Neuronal stem cell (in vitro differentiated cells): ENCODE data around the gene EFHD1.

Experiments
- DNase-seq: peaks from one replicate; pipeline ENCODE4 v3.0.0-alpha.2; 2013; ENCODE audit warnings: low spot score
- H2AFZ ChIP-seq: one replicate; pipeline ENCODE4 v1.6.1; 2013; ENCODE audit warnings: mild to moderate bottlenecking, low read length, inconsistent platforms
- H2AK5ac ChIP-seq: 2 replicates; pipeline ENCODE4 v1.6.1; 2013; ENCODE audit warnings: low read depth, mild to moderate bottlenecking, inconsistent platforms, low read length, moderate library complexity, mixed read lengths
- H2BK120ac ChIP-seq: 2 replicates; pipeline ENCODE4 v1.6.1; 2013; ENCODE audit warnings: low read depth, mild to moderate bottlenecking, inconsistent platforms, low read length, moderate library complexity, mixed read lengths
- H2BK12ac ChIP-seq: one replicate; pipeline ENCODE4 v1.6.1; 2013; ENCODE audit warnings: low read length, inconsistent platforms
- H2BK15ac ChIP-seq: 2 replicates; pipeline ENCODE4 v1.6.1; 2013; ENCODE audit warnings: mild to moderate bottlenecking, low read length, inconsistent platforms, mixed read lengths
- H2BK5ac ChIP-seq: one replicate; pipeline ENCODE4 v1.6.1; 2013; ENCODE audit warnings: inconsistent platforms, mild to moderate bottlenecking, low read length, moderate library complexity
- H3K14ac ChIP-seq: one replicate; pipeline ENCODE4 v1.6.1; 2013; ENCODE audit warnings: low read length, inconsistent platforms
- H3K18ac ChIP-seq: 2 replicates; pipeline ENCODE4 v1.6.1; 2013; ENCODE audit warnings: low read length, inconsistent platforms
- H3K23ac ChIP-seq: 2 replicates; pipeline ENCODE4 v1.6.1; 2013; ENCODE audit warnings: low read depth, mild to moderate bottlenecking, mixed read lengths, low read length, inconsistent platforms; ENCODE audit not compliant: poor library complexity
- H3K27ac ChIP-seq: replicated peaks from 3 replicates; pipeline ENCODE4 v1.5.1; 2013; ENCODE audit warnings: low read length, inconsistent platforms
- H3K27me3 ChIP-seq, 3 experiments: 2 replicates each; pipeline ENCODE4 v1.6.1; 2013; ENCODE audit warnings: low read length in 3 of 3, mild to moderate bottlenecking in 2 of 3, inconsistent platforms in 1 of 3, low read depth in 1 of 3, mixed read lengths in 1 of 3, moderate library complexity in 1 of 3; ENCODE audit not compliant: control insufficient read depth in 3 of 3, insufficient read depth in 3 of 3
- H3K36me3 ChIP-seq, 2 donors: replicated peaks in 1 of 2; 2 replicates each; pipeline ENCODE4 v1.6.1; 2013; ENCODE audit warnings: low read length in 2 of 2; ENCODE audit not compliant: control insufficient read depth in 2 of 2, insufficient read depth in 2 of 2
- H3K4ac ChIP-seq: 2 replicates; pipeline ENCODE4 v1.6.1; 2013; ENCODE audit warnings: inconsistent platforms, mild to moderate bottlenecking, low read length, moderate library complexity
- H3K4me1 ChIP-seq, 2 donors: 1 replicate in 1 of 2; 2 replicates in 1 of 2; pipeline ENCODE4 v1.6.1; 2013; ENCODE audit warnings: low read length in 2 of 2, low read depth in 1 of 2; ENCODE audit not compliant: control insufficient read depth in 2 of 2, insufficient read depth in 1 of 2
- H3K4me2 ChIP-seq: one replicate; pipeline ENCODE4 v1.6.1; 2013; ENCODE audit warnings: mild to moderate bottlenecking, low read length, inconsistent platforms; ENCODE audit not compliant: insufficient read depth, poor library complexity, severe bottlenecking
- H3K4me3 ChIP-seq, 2 donors: 2 replicates each; pipeline ENCODE4 v1.5.1; 2013; ENCODE audit warnings: low read length in 2 of 2, mild to moderate bottlenecking in 2 of 2, inconsistent platforms in 1 of 2, moderate library complexity in 1 of 2
- H3K79me1 ChIP-seq: one replicate; pipeline ENCODE4 v1.6.1; 2013; ENCODE audit warnings: low read depth, mild to moderate bottlenecking, inconsistent platforms, low read length, moderate library complexity
- H3K9ac ChIP-seq: one replicate; pipeline ENCODE4 v1.6.1; 2013; ENCODE audit warnings: mild to moderate bottlenecking, low read depth, low read length, inconsistent platforms; ENCODE audit not compliant: poor library complexity
- H3K9me3 ChIP-seq, 2 donors: replicated peaks in 1 of 2; 2 replicates each; pipeline versions ENCODE3 to v1.6.1; 2013; ENCODE audit warnings: low read length in 2 of 2, mild to moderate bottlenecking in 2 of 2, inconsistent platforms in 1 of 2, low read depth in 1 of 2, mixed read lengths in 1 of 2, moderate library complexity in 1 of 2; ENCODE audit not compliant: control insufficient read depth in 2 of 2, insufficient read depth in 1 of 2
- H4K8ac ChIP-seq: one replicate; pipeline ENCODE4 v1.6.1; 2013; ENCODE audit warnings: low read depth, mild to moderate bottlenecking, inconsistent platforms, low read length, moderate library complexity
- H4K91ac ChIP-seq: one replicate; pipeline ENCODE4 v1.6.1; 2013; ENCODE audit warnings: low read length, low read depth, mild to moderate bottlenecking, inconsistent platforms; ENCODE audit not compliant: poor library complexity
- WGBS, 2 donors: extraction: QIAGEN DNeasy Blood & Tissue Kit; methylation state at CpG; one replicate each; pipeline ENCODE4 v1.1.7; 2013; ENCODE audit warnings: missing lambda C conversion rate in 2 of 2, mixed read lengths in 1 of 2; ENCODE audit not compliant: insufficient read length in 2 of 2, insufficient replicate concordance in 1 of 2; ENCODE audit errors: extremely low coverage in 2 of 2; 5-methylcytosine and 5-hydroxymethylcytosine counted together

The EFHD1 gene

DNA sequence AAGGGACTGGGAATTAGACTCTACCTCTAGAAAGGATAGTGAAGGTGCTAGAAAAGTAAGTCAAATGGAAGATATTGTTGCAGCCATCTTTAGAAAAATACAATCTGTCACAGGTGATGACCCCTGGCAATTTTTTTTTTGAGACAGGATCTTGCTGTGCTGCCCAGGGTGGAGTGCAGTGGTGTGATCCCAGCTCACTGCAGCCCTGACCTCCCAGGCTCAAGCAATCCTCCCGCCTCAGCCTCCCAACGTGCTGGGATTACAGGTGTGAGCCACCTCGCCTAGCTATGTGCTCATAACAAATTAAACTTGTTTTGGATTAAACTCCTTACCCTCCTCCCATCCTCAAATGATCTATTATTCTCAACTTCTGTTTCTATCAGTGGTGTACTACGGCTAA lies 59.9 kb downstream of the EFHD1 start:
- no peak overlapping the region for H3K14ac ChIP-seq
- no peak overlapping the region for H3K18ac ChIP-seq
- no peak overlapping the region for H4K8ac ChIP-seq
- no peak for DNase-seq
- no peak overlapping the region for H2AK5ac ChIP-seq
- no peak overlapping the region for H2BK15ac ChIP-seq
- no peak overlapping the region for H2BK5ac ChIP-seq
- no peak overlapping the region for H3K4me3 ChIP-seq
- no peak overlapping the region for H4K91ac ChIP-seq
- H3K9ac ChIP-seq: no peak overlapping the region
- no CpG with 5 or more reads among the region's 4 CpGs for WGBS, 2 donors
- peaks cover 3 to 5% of the 10 kb centered on the region in 2 donors for H3K4me1 ChIP-seq
- H3K27ac ChIP-seq: no peak overlapping the region
- H3K4ac ChIP-seq: no peak overlapping the region
- H2BK120ac ChIP-seq: no peak overlapping the region
- H3K9me3 ChIP-seq: peaks cover 0 to 3% of the 10 kb centered on the region in 2 donors
- no peak overlapping the region for H2BK12ac ChIP-seq
- H3K23ac ChIP-seq: no peak overlapping the region
- no peaks in the 10 kb centered on the region for H3K27me3 ChIP-seq
- H3K79me1 ChIP-seq: peaks cover 8% of the 10 kb centered on the region
- no peaks in the 10 kb centered on the region for H3K36me3 ChIP-seq
- H2AFZ ChIP-seq: no peak overlapping the region
- no peak overlapping the region for H3K4me2 ChIP-seq

- H2BK5ac ChIP-seq: no peak overlapping the region
- H3K4me2 ChIP-seq: peak overlapping the region; percentile 51
- H4K91ac ChIP-seq: no peak overlapping the region
- H2BK15ac ChIP-seq: no peak overlapping the region
- H4K8ac ChIP-seq: no peak overlapping the region
- H3K14ac ChIP-seq: no peak overlapping the region
- WGBS, 2 donors: no CpG with 5 or more reads among the region's 10 CpGs
- H3K4me3 ChIP-seq: peak overlapping the region in 1 of 2 donors; percentile 99
- peaks cover 5 to 14% of the 10 kb centered on the region in 2 donors for H3K4me1 ChIP-seq
- H3K9ac ChIP-seq: no peak overlapping the region
- peaks cover 13% of the 10 kb centered on the region for H3K79me1 ChIP-seq
- peak overlapping the region; percentile 95 for H2AFZ ChIP-seq
- no peak overlapping the region for H2BK12ac ChIP-seq
- peaks cover 0 to 27% of the 10 kb centered on the region in 2 donors for H3K36me3 ChIP-seq
- no peak for DNase-seq
- no peak overlapping the region for H3K4ac ChIP-seq
- peak overlapping the region; percentile 57 for H3K23ac ChIP-seq
- H3K18ac ChIP-seq: peak overlapping the region; percentile 87
- no peaks in the 10 kb centered on the region for H3K9me3 ChIP-seq
- no peak overlapping the region for H2AK5ac ChIP-seq
- H2BK120ac ChIP-seq: no peak overlapping the region
- H3K27ac ChIP-seq: peak overlapping the region; percentile 31
- no peaks in the 10 kb centered on the region for H3K27me3 ChIP-seq
Measured at GRCh38 chr2:232696609-232697058, 63.2 kb downstream of the EFHD1 start.

GRCh38 chr2:232697059-232697806 lies 63.8 kb downstream of the EFHD1 start, which contains the start of gene GIGYF2:
GIGYF2 (plus strand) TSS chr2:232697331; CDS start chr2:232735198, 37,867 bp downstream.
- no peaks in the 10 kb centered on the region for H3K9me3 ChIP-seq
- peak within 1 kb of the TSS; percentile 57 for H3K23ac ChIP-seq
- H3K36me3 ChIP-seq: peaks cover 0 to 33% of the 10 kb centered on the region in 2 donors
- H2BK5ac ChIP-seq: peak within 1 kb of the TSS; percentile 92
- H4K8ac ChIP-seq: peak within 1 kb of the TSS; percentile 48
- peak within 1 kb of the TSS; percentile 99 for H3K4me3 ChIP-seq
- peak within 1 kb of the TSS; percentile 95 for H2AFZ ChIP-seq
- H3K4ac ChIP-seq: peak within 1 kb of the TSS; percentile 100
- peak within 1 kb of the TSS; percentile 83 for H4K91ac ChIP-seq
- H3K9ac ChIP-seq: peak within 1 kb of the TSS; percentile 98
- H3K4me1 ChIP-seq: peaks cover 5 to 14% of the 10 kb centered on the region in 2 donors
- peak within 1 kb of the TSS; percentile 99 for H3K18ac ChIP-seq
- no peak within 1 kb of the TSS for H2BK120ac ChIP-seq
- H3K4me2 ChIP-seq: peak within 1 kb of the TSS; percentile 78
- H3K27me3 ChIP-seq: no peaks in the 10 kb centered on the region
- WGBS, 2 donors: no CpG with 5 or more reads among the region's 71 CpGs
- peak within 1 kb of the TSS; percentile 11 for H3K14ac ChIP-seq
- H2BK12ac ChIP-seq: no peak within 1 kb of the TSS
- DNase-seq: peak; percentile 92
- H3K79me1 ChIP-seq: peaks cover 13% of the 10 kb centered on the region
- no peak within 1 kb of the TSS for H2BK15ac ChIP-seq
- H3K27ac ChIP-seq: peak within 1 kb of the TSS; percentile 75
- peak within 1 kb of the TSS; percentile 64 for H2AK5ac ChIP-seq

DNA sequence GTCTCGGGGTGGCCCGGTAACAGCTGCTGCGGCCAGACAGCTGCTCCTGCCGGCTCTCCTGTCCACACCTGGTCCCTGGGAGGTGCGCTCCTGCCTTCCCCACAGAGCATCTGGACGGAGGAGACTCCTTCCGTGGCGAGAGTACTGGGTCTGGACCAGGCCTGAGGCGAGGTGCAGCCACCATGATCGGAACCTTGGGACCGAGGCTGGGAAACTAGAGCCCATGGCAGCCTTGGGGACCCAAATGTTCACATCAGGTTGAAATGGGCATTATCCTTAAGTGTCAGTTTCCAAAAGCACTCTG lies 64.4 kb downstream of the EFHD1 start:
- peak overlapping the region; percentile 99 for H3K4me3 ChIP-seq
- peak overlapping the region; percentile 78 for H3K4me2 ChIP-seq
- no peaks in the 10 kb centered on the region for H3K9me3 ChIP-seq
- H3K27me3 ChIP-seq: no peaks in the 10 kb centered on the region
- no peak overlapping the region for H2BK15ac ChIP-seq
- H3K4ac ChIP-seq: peak overlapping the region; percentile 100
- H2AK5ac ChIP-seq: peak overlapping the region; percentile 64
- peak overlapping the region; percentile 11 for H3K14ac ChIP-seq
- H2BK120ac ChIP-seq: no peak overlapping the region
- peaks cover 0 to 36% of the 10 kb centered on the region in 2 donors for H3K36me3 ChIP-seq
- H3K79me1 ChIP-seq: peaks cover 13% of the 10 kb centered on the region
- WGBS, 2 donors: no CpG with 5 or more reads among the region's 11 CpGs
- H4K8ac ChIP-seq: no peak overlapping the region
- H3K4me1 ChIP-seq: peaks cover 5 to 14% of the 10 kb centered on the region in 2 donors
- H3K9ac ChIP-seq: peak overlapping the region; percentile 98
- no peak overlapping the region for H2BK12ac ChIP-seq
- DNase-seq: no peak
- peak overlapping the region; percentile 99 for H3K18ac ChIP-seq
- peak overlapping the region; percentile 57 for H3K23ac ChIP-seq
- peak overlapping the region; percentile 75 for H3K27ac ChIP-seq
- H2BK5ac ChIP-seq: peak overlapping the region; percentile 92
- H2AFZ ChIP-seq: peak overlapping the region; percentile 95
- H4K91ac ChIP-seq: no peak overlapping the region
